ENCODE measurements around the gene GFER.
"Not testable (repeated sequence)": the region's sequence is repeated elsewhere in the genome, so short reads cannot be mapped to it uniquely, and the experiment has no call there.

The GFER gene

GRCh38 chr16:1958143-1958491 lies 25.9 kb upstream of the GFER start:
- DNase-seq = not testable (repeated sequence)

- DNase-seq = no peak
Measured at GRCh38 chr16:1958715-1959268, 25.2 kb upstream of the GFER start.

- DNase-seq = peak; percentile 95
Measured at GRCh38 chr16:1959269-1960039, 24.5 kb upstream of the GFER start, which contains the start of gene NDUFB10. Gene NDUFB10 (plus strand): TSS chr16:1959538. CDS start chr16:1959625, 87 bp downstream.

GRCh38 chr16:1960665-1961630 lies 23.0 kb upstream of the GFER start:
- peak; percentile 90 for DNase-seq

GRCh38 chr16:1961651-1962067 lies 22.3 kb upstream of the GFER start:
- DNase-seq = peak; percentile 55

GRCh38 chr16:1962161-1963153 lies 21.5 kb upstream of the GFER start:
- DNase-seq = not testable (repeated sequence)

- DNase-seq = peak; percentile 56
Measured at GRCh38 chr16:1963806-1964505, 20.0 kb upstream of the GFER start.

- peak; percentile 99 for DNase-seq
Measured at GRCh38 chr16:1964506-1965395, 19.2 kb upstream of the GFER start, which contains the start of gene RPS2. Gene RPS2 (minus strand): TSS chr16:1964826. CDS start chr16:1964625, 201 bp downstream.

- no peak for DNase-seq
Measured at GRCh38 chr16:1965396-1966001, 18.5 kb upstream of the GFER start.

GRCh38 chr16:1966460-1966859 lies 17.5 kb upstream of the GFER start, which contains the start of gene RNF151:
Gene RNF151 (plus strand): TSS chr16:1966856. CDS start chr16:1966882, 26 bp downstream.
- no peak for DNase-seq

- no peak for DNase-seq
Measured at GRCh38 chr16:1968146-1968953, 15.6 kb upstream of the GFER start.

- DNase-seq = peak; percentile 98
Measured at GRCh38 chr16:1971796-1972489, 12.1 kb upstream of the GFER start, which contains the start of gene TBL3. Gene TBL3 (plus strand): TSS chr16:1972053. CDS start chr16:1972165, 112 bp downstream.

- DNase-seq = peak; percentile 47
Measured at GRCh38 chr16:1972490-1972877, 11.5 kb upstream of the GFER start.

GRCh38 chr16:1973461-1974156 lies 10.4 kb upstream of the GFER start:
- no peak for DNase-seq

- no peak for DNase-seq
Measured at GRCh38 chr16:1974157-1975070, 9.6 kb upstream of the GFER start.

All from NCI-H69 (cell line).